Measurements from ENCODE around the gene DIP2C.

Gene DIP2C

GRCh38 chr10:423178-423577 is 266.3 kb downstream of the DIP2C start:
- no peak for DNase-seq

- no peak for DNase-seq
These were observed 266.8 kb downstream of the DIP2C start for GRCh38 chr10:422675-423074.

- no peak for DNase-seq
These were observed 267.2 kb downstream of the DIP2C start for GRCh38 chr10:422241-422640.

GRCh38 chr10:421170-421569 is 268.3 kb downstream of the DIP2C start:
- no peak for DNase-seq

GRCh38 chr10:420154-421121 is 269.0 kb downstream of the DIP2C start:
- no peak for DNase-seq

GRCh38 chr10:418894-419293 is 270.6 kb downstream of the DIP2C start:
- no peak for DNase-seq

- DNase-seq: no peak
These were observed 271.2 kb downstream of the DIP2C start for GRCh38 chr10:418226-418625.

GRCh38 chr10:416091-416515 is 273.4 kb downstream of the DIP2C start:
- no peak for DNase-seq

GRCh38 chr10:413662-414071 is 275.8 kb downstream of the DIP2C start:
- no peak for DNase-seq

GRCh38 chr10:412109-412508 is 277.4 kb downstream of the DIP2C start:
- DNase-seq: no peak

- DNase-seq: no peak
These were observed 277.9 kb downstream of the DIP2C start for GRCh38 chr10:411603-412002.

GRCh38 chr10:409408-410040 is 279.9 kb downstream of the DIP2C start:
- no peak for DNase-seq

- DNase-seq: no peak
These were observed 281.2 kb downstream of the DIP2C start for GRCh38 chr10:408236-408635.

- DNase-seq: no peak
These were observed 282.5 kb downstream of the DIP2C start for GRCh38 chr10:406976-407375.

- DNase-seq: no peak
These were observed 283.8 kb downstream of the DIP2C start for GRCh38 chr10:405648-406047.

GRCh38 chr10:404991-405390 is 284.5 kb downstream of the DIP2C start:
- DNase-seq: no peak

- no peak for DNase-seq
These were observed 285.1 kb downstream of the DIP2C start for GRCh38 chr10:404346-404745.

- no peak for DNase-seq
These were observed 290.5 kb downstream of the DIP2C start for GRCh38 chr10:398954-399353.

- no peak for DNase-seq
These were observed 292.0 kb downstream of the DIP2C start for GRCh38 chr10:397321-398068.

- DNase-seq: no peak
These were observed 292.8 kb downstream of the DIP2C start for GRCh38 chr10:396535-397220.

GRCh38 chr10:396107-396506 is 293.4 kb downstream of the DIP2C start:
- no peak for DNase-seq

GRCh38 chr10:395665-396064 is 293.8 kb downstream of the DIP2C start:
- DNase-seq: no peak
